WTC11 (cell line): ENCODE results near the gene ZNF667. TPM values are rescaled to one million over a fixed set of nuclear protein-coding genes. Genes with fewer than 3 reads are reported as not detected.

ENCODE experiments used
- ATAC-seq: fragments of 200-7000 bp; cut with Tn5 transposase; 2 replicates; pipeline ENCODE4 v1.10.0; 2021; ENCODE audit warnings: mild to moderate bottlenecking, moderate library complexity
- CTCF ChIA-PET: fragments of 300-600 bp; sonication (Branson Sonifier 250); formaldehyde crosslinking; loops from one replicate; lab custom pipeline; 2021; ENCODE audit warnings: antibody characterized with exemption; lab: Charles Lee
- POLR2A ChIA-PET: fragments of 350-600 bp; sonication (Branson Sonifier 250); formaldehyde crosslinking; loops from one replicate; lab custom pipeline; 2021; ENCODE audit warnings: antibody characterized with exemption; lab: Charles Lee
- DNase-seq: peaks from one replicate; pipeline ENCODE4 v3.0.0; 2021; ENCODE audit warnings: low spot score
- H3K27ac Mint-ChIP-seq: 2 replicates; pipeline ENCODE4 v1.8.0; 2021; ENCODE audit warnings: mixed read lengths
- H3K27me3 Mint-ChIP-seq: 2 replicates; pipeline ENCODE4 v1.8.0; 2021; ENCODE audit warnings: low read depth, mild to moderate bottlenecking, moderate library complexity, mixed read lengths
- H3K36me3 Mint-ChIP-seq: 2 replicates; pipeline ENCODE4 v1.8.0; 2021; ENCODE audit warnings: mixed read lengths
- H3K4me1 Mint-ChIP-seq: 2 replicates; pipeline ENCODE4 v1.8.0; 2022; ENCODE audit warnings: mixed read lengths
- H3K4me3 Mint-ChIP-seq: 2 replicates; pipeline ENCODE4 v1.8.0; 2021; ENCODE audit warnings: mild to moderate bottlenecking, moderate library complexity, mixed read lengths
- H3K9me3 Mint-ChIP-seq: 2 replicates; pipeline ENCODE4 v1.8.0; 2021; ENCODE audit warnings: mixed read lengths
- E2F1 ChIP-seq: sonication (generic); formaldehyde crosslinking; IDR thresholded peaks from 2 replicates; pipeline ENCODE4 v1.8.0; 2022; ENCODE audit warnings: mild to moderate bottlenecking, missing genetic modification reagents
- ELF4 ChIP-seq: sonication (generic); formaldehyde crosslinking; IDR thresholded peaks from 2 replicates; pipeline ENCODE4 v1.8.1; 2022; ENCODE audit warnings: low read depth, mild to moderate bottlenecking, moderate library complexity, missing genetic modification reagents
- EMX1 ChIP-seq: fragments of 250-450 bp; sonication (Bioruptor Pico); IDR thresholded peaks from 2 replicates; pipeline ENCODE4 v1.8.0; 2021; ENCODE audit warnings: mild to moderate bottlenecking
- ESRRA ChIP-seq: sonication (generic); formaldehyde crosslinking; IDR thresholded peaks from 2 replicates; pipeline ENCODE4 v1.8.1; 2022; ENCODE audit warnings: mild to moderate bottlenecking, missing genetic modification reagents, borderline replicate concordance
- ETV6 ChIP-seq: sonication (generic); formaldehyde crosslinking; IDR thresholded peaks from 2 replicates; pipeline ENCODE4 v1.8.1; 2022; ENCODE audit warnings: mild to moderate bottlenecking, missing genetic modification reagents
- GTF2I ChIP-seq: fragments of 250-450 bp; sonication (Bioruptor Pico); conservative IDR thresholded peaks from 2 replicates; pipeline ENCODE4 v1.4.0; 2021; ENCODE audit warnings: mild to moderate bottlenecking
- IRF2 ChIP-seq: sonication (generic); formaldehyde crosslinking; IDR thresholded peaks from 2 replicates; pipeline ENCODE4 v1.8.0; 2022; ENCODE audit warnings: low read depth, missing genetic modification reagents, borderline replicate concordance
- JAZF1 ChIP-seq: fragments of 250-450 bp; sonication (Bioruptor Pico); IDR thresholded peaks from 2 replicates; pipeline ENCODE4 v1.9.0; 2021; ENCODE audit warnings: moderate library complexity, mild to moderate bottlenecking, inconsistent platforms
- OVOL2 ChIP-seq: fragments of 250-450 bp; sonication (Bioruptor Pico); IDR thresholded peaks from 2 replicates; pipeline ENCODE4 v1.9.0; 2021; ENCODE audit warnings: mild to moderate bottlenecking, borderline replicate concordance
- TEAD4 ChIP-seq: sonication (generic); formaldehyde crosslinking; IDR thresholded peaks from 2 replicates; pipeline ENCODE4 v1.8.0; 2022; ENCODE audit warnings: mild to moderate bottlenecking, missing genetic modification reagents
- ZBTB21 ChIP-seq: sonication (generic); formaldehyde crosslinking; IDR thresholded peaks from 2 replicates; pipeline ENCODE4 v1.8.1; 2023; ENCODE audit warnings: mild to moderate bottlenecking, missing genetic modification reagents, borderline replicate concordance
- ZNF219 ChIP-seq: sonication (generic); formaldehyde crosslinking; IDR thresholded peaks from 2 replicates; pipeline ENCODE4 v1.8.0; 2023; ENCODE audit warnings: missing genetic modification reagents, mild to moderate bottlenecking, borderline replicate concordance
- ZNF263 ChIP-seq: sonication (generic); formaldehyde crosslinking; IDR thresholded peaks from 2 replicates; pipeline ENCODE4 v1.8.1; 2022; ENCODE audit warnings: low read depth, mild to moderate bottlenecking, moderate library complexity, missing genetic modification reagents
- total RNA-seq: library from RNA; stranded (reverse); gene quantifications from 3 replicates; pipeline ENCODE4 v1.2.3, GENCODE V29; 2021
- TF ChIP-seq, protein P1 (sequence below): sonication (generic); formaldehyde crosslinking; IDR thresholded peaks from 2 replicates; pipeline ENCODE4 v1.8.0; 2022; ENCODE audit warnings: mild to moderate bottlenecking, missing genetic modification reagents
- TF ChIP-seq, protein P2 (sequence below): sonication (generic); formaldehyde crosslinking; IDR thresholded peaks from 2 replicates; pipeline ENCODE4 v1.8.1; 2022; ENCODE audit warnings: mild to moderate bottlenecking, missing genetic modification reagents, moderate library complexity, borderline replicate concordance
- TF ChIP-seq, protein P3 (sequence below): fragments of 250-450 bp; sonication (Bioruptor Pico); IDR thresholded peaks from 2 replicates; pipeline ENCODE4 v2.1.2; 2022; ENCODE audit warnings: mild to moderate bottlenecking, moderate library complexity
- TF ChIP-seq, protein P4 (sequence below): sonication (generic); formaldehyde crosslinking; IDR thresholded peaks from 2 replicates; pipeline ENCODE4 v1.8.1; 2022; ENCODE audit warnings: low read depth, missing genetic modification reagents, borderline replicate concordance
- TF ChIP-seq, protein P5 (sequence below): fragments of 250-450 bp; sonication (Bioruptor Pico); IDR thresholded peaks from 2 replicates; pipeline ENCODE4 v1.9.0; 2021; ENCODE audit warnings: mild to moderate bottlenecking

The ZNF667 gene
- total RNA-seq, 1 experiment from 2014 or later: 10.8 TPM

DNA sequence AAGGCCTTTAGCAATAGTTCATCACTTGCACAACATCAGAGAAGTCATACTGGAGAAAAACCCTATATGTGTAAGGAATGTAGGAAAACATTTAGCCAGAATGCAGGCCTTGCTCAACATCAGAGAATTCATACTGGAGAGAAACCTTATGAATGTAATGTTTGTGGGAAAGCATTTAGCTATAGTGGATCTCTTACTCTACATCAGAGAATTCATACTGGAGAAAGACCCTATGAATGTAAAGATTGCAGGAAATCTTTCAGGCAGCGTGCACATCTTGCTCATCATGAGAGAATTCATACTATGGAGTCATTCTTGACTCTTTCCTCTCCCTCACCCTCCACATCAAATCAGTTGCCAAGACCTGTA is 53.2 kb downstream of the ZNF667 start:
- DNase-seq (no peak), ATAC-seq (no peak)
- POLR2A ChIA-PET: no interaction called here
- Mint-ChIP-seq H3K27me3 (peaks cover 19% of the 10 kb centered on the region), H3K4me1 (no peaks in the 10 kb centered on the region), H3K36me3 (peaks cover 83% of the 10 kb centered on the region), H3K4me3 (no peak overlapping the region), H3K9me3 (peaks cover 87% of the 10 kb centered on the region), H3K27ac (no peak overlapping the region)
- CTCF ChIA-PET: no interaction called here
- no peak for TF ChIP-seq JAZF1 (CRISPR knock-in tag)
- TF ChIP-seq ESRRA (CRISPR knock-in tag): no peak
- no peak for TF ChIP-seq E2F1 (CRISPR knock-in tag)
- TF ChIP-seq, protein P1, sequence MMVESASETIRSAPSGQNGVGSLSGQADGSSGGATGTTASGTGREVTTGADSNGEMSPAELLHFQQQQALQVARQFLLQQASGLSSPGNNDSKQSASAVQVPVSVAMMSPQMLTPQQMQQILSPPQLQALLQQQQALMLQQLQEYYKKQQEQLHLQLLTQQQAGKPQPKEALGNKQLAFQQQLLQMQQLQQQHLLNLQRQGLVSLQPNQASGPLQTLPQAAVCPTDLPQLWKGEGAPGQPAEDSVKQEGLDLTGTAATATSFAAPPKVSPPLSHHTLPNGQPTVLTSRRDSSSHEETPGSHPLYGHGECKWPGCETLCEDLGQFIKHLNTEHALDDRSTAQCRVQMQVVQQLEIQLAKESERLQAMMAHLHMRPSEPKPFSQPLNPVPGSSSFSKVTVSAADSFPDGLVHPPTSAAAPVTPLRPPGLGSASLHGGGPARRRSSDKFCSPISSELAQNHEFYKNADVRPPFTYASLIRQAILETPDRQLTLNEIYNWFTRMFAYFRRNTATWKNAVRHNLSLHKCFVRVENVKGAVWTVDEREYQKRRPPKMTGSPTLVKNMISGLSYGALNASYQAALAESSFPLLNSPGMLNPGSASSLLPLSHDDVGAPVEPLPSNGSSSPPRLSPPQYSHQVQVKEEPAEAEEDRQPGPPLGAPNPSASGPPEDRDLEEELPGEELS (CRISPR knock-in tag): no peak

- ATAC-seq (no peak), DNase-seq (no peak)
- Mint-ChIP-seq H3K4me1 (no peaks in the 10 kb centered on the region), H3K4me3 (no peak overlapping the region), H3K9me3 (peaks cover 90% of the 10 kb centered on the region), H3K36me3 (peaks cover 87% of the 10 kb centered on the region), H3K27me3 (peaks cover 19% of the 10 kb centered on the region), H3K27ac (no peak overlapping the region)
- CTCF ChIA-PET: no interaction called here
- POLR2A ChIA-PET: no interaction called here
- TF ChIP-seq OVOL2: no peak
- no peak for TF ChIP-seq TEAD4 (CRISPR knock-in tag)
- TF ChIP-seq ELF4: no peak
- no peak for TF ChIP-seq ZNF219 (CRISPR knock-in tag)
- TF ChIP-seq, protein P2, sequence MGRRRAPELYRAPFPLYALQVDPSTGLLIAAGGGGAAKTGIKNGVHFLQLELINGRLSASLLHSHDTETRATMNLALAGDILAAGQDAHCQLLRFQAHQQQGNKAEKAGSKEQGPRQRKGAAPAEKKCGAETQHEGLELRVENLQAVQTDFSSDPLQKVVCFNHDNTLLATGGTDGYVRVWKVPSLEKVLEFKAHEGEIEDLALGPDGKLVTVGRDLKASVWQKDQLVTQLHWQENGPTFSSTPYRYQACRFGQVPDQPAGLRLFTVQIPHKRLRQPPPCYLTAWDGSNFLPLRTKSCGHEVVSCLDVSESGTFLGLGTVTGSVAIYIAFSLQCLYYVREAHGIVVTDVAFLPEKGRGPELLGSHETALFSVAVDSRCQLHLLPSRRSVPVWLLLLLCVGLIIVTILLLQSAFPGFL (CRISPR knock-in tag): no peak
- TF ChIP-seq IRF2: no peak
- no peak for TF ChIP-seq ETV6 (CRISPR knock-in tag)
- TF ChIP-seq ZBTB21 (CRISPR knock-in tag): no peak
- TF ChIP-seq ZNF263: no peak
These were observed 53.7 kb downstream of the ZNF667 start for GRCh38 chr19:56423276-56423984.

DNA sequence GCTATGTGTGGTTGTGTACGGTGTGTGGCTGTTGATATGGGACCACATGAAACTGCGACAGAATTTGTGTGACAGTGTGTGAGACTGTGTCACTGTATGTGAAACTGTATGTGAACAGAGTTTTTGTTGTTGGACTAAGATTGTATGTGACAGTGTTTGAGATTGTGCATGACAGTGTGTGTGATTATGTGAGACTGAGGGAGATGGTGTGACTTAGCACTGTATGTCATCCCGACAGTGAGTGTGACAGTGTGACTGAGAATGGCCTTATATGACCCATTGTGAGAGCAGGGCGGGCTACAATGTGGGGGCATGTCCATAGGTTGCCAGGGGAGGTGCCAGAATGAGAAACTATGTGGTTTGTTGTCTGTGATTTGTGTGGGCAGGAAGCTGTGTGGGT is 72.1 kb downstream of the ZNF667 start:
- Mint-ChIP-seq H3K9me3 (peaks cover 58% of the 10 kb centered on the region), H3K4me1 (peaks cover 25% of the 10 kb centered on the region), H3K4me3 (peak overlapping the region; percentile 90), H3K27ac (no peak overlapping the region), H3K36me3 (peaks cover 52% of the 10 kb centered on the region), H3K27me3 (no peaks in the 10 kb centered on the region)
- CTCF ChIA-PET: no interaction called here
- DNase-seq: no peak
- POLR2A ChIA-PET: no interaction called here
- ATAC-seq: no peak
- TF ChIP-seq, protein P3, sequence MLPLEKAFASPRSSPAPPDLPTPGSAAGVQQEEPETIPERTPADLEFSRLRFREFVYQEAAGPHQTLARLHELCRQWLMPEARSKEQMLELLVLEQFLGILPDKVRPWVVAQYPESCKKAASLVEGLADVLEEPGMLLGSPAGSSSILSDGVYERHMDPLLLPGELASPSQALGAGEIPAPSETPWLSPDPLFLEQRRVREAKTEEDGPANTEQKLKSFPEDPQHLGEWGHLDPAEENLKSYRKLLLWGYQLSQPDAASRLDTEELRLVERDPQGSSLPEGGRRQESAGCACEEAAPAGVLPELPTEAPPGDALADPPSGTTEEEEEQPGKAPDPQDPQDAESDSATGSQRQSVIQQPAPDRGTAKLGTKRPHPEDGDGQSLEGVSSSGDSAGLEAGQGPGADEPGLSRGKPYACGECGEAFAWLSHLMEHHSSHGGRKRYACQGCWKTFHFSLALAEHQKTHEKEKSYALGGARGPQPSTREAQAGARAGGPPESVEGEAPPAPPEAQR: no peak
- TF ChIP-seq EMX1 (CRISPR knock-in tag) (no peak), GTF2I (CRISPR knock-in tag) (no peak), ZNF219 (CRISPR knock-in tag) (no peak), E2F1 (CRISPR knock-in tag) (no peak)
- TF ChIP-seq, protein P4, sequence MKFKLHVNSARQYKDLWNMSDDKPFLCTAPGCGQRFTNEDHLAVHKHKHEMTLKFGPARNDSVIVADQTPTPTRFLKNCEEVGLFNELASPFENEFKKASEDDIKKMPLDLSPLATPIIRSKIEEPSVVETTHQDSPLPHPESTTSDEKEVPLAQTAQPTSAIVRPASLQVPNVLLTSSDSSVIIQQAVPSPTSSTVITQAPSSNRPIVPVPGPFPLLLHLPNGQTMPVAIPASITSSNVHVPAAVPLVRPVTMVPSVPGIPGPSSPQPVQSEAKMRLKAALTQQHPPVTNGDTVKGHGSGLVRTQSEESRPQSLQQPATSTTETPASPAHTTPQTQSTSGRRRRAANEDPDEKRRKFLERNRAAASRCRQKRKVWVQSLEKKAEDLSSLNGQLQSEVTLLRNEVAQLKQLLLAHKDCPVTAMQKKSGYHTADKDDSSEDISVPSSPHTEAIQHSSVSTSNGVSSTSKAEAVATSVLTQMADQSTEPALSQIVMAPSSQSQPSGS (CRISPR knock-in tag): no peak
- TF ChIP-seq, protein P5, sequence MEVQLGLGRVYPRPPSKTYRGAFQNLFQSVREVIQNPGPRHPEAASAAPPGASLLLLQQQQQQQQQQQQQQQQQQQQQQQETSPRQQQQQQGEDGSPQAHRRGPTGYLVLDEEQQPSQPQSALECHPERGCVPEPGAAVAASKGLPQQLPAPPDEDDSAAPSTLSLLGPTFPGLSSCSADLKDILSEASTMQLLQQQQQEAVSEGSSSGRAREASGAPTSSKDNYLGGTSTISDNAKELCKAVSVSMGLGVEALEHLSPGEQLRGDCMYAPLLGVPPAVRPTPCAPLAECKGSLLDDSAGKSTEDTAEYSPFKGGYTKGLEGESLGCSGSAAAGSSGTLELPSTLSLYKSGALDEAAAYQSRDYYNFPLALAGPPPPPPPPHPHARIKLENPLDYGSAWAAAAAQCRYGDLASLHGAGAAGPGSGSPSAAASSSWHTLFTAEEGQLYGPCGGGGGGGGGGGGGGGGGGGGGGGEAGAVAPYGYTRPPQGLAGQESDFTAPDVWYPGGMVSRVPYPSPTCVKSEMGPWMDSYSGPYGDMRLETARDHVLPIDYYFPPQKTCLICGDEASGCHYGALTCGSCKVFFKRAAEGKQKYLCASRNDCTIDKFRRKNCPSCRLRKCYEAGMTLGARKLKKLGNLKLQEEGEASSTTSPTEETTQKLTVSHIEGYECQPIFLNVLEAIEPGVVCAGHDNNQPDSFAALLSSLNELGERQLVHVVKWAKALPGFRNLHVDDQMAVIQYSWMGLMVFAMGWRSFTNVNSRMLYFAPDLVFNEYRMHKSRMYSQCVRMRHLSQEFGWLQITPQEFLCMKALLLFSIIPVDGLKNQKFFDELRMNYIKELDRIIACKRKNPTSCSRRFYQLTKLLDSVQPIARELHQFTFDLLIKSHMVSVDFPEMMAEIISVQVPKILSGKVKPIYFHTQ: no peak
